HG02571 (cell line): ENCODE measurements around the gene GPR45.
A peak's percentile ranks its signal among the peaks of the same experiment; 100 is the strongest.
"Not testable (repeated sequence)": the region's sequence is repeated elsewhere in the genome, so short reads cannot be mapped to it uniquely, and the experiment has no call there.

Experiments used
- ATAC-seq: cut with Tn5 transposase; IDR thresholded peaks from one replicate; pipeline ENCODE4 v1.9.1; 2021; ENCODE audit warnings: mild to moderate bottlenecking, moderate library complexity; ENCODE audit not compliant: unreplicated experiment

Gene GPR45, protein sequence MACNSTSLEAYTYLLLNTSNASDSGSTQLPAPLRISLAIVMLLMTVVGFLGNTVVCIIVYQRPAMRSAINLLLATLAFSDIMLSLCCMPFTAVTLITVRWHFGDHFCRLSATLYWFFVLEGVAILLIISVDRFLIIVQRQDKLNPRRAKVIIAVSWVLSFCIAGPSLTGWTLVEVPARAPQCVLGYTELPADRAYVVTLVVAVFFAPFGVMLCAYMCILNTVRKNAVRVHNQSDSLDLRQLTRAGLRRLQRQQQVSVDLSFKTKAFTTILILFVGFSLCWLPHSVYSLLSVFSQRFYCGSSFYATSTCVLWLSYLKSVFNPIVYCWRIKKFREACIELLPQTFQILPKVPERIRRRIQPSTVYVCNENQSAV

DNA sequence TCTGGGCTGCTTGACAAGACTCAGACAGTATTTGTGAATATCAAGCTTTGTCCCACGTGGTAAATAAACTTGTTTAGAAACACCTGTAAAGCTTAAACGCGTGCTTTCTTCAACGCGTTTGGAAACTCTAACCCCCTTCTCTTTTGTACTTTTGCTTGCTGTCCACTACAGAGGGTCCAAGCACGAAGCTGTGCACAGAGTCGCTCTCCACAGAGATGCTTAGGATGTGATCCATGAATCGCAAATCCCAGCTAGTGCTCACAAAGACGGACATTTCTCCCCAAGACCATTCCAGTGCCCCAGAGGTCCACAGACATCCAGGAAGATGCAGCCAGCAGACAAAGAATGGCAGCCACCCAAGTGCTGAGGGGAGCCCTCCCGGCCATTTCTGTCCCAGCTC lies at the start of gene GPR45:
Gene GPR45 (plus strand): TSS at position 301 of the 400 bp plus-strand sequence. CDS start 116 bp downstream, outside the sequence.
- ATAC-seq = no peak

DNA sequence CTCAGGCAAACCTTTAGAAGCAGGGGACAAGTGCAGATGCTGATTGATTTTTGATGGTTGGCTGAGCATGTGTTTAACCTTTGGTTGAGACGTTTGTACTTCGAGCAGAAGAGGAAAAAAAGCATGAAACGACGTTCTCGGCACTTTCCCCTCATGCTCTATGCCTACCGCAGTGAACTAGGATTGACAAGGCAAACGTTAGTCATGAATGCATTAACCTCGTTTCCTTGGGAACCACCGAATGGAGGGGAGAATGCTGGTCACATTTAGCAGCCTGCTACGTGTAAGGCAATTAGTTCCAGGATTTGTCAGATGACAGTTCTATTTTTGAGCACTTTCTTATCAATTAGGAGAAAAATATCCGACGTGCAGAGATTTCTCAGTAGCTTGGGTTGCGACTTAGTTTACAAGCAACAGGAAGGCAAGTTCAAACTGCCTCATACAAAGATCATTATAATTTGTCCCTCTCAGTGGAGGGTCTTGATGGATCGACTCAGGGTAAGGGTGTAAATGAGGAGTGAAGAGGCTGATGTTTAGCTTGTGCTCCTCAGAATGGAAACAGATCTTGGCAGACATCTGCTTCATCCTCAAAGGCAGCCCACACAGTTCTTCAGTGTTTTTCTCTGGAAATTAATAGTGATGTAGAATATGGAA lies 47.4 kb upstream of the GPR45 start:
- no peak for ATAC-seq

DNA sequence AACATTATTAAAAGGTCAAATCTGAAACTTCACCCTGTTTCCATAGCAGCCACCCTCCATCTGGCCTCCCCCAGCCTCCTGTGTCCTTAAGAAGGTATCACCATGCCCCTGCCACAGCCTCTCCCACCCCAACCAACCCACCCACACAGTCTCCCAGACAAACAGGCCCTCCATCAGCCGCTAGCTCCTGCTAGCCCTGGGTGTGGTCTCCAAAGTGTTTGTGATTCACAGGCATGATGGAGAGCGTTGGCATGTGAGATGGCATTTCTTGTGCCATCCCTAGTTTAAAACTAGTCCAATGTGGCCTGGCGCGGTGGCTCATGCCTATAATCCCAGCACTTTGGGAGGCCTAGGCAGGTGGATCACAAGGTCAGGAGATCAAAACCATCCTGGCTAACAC lies 44.9 kb upstream of the GPR45 start:
- no peak for ATAC-seq

DNA sequence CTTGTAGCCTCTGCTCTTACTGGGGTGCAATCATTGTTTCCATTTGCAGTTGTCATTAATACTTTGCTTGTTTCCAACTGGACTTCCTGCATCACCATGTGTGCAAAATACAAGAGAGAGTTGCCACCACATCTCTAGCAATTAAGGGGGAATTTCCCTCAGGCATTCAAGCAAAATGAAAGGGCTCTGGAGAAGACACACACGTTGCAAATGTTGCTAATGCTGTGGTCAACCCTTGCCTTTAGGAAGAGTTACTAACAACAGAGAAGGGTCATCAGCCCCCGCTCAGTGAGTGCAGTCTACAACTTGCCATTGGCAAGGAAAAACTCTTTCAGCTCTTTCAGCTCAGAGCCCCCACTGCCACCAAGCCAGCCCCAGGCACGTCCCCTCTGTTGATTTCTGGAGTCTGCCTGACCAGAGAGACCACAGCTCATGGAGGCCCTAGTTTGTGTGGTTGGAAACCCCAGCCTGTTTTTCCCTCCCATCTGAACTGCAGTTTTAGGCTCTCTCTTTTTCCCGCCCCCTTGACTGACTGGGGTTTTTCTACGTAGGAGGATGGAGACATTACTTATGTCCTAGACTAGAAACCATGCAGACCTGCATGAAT lies 25.9 kb upstream of the GPR45 start:
- ATAC-seq = no peak

DNA sequence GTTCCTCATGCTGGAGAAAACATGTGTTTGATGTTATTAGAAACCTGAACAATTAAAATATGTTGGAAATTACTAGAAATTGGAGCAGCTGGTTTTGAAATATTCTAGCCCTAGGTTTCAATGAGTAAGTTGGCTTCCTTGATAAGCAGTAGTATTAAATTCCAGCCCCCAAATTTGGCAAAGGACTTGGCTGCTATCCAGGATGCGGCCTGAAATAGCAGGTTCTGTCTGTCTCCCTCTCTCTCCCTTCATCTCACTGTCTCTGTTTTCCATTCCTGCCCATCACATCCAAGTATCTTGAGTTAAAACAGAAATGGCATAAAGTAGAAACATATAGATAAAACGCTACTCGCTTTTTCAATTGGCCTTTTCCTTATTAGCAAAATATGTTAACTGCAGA lies 20.9 kb upstream of the GPR45 start:
- ATAC-seq = no peak

DNA sequence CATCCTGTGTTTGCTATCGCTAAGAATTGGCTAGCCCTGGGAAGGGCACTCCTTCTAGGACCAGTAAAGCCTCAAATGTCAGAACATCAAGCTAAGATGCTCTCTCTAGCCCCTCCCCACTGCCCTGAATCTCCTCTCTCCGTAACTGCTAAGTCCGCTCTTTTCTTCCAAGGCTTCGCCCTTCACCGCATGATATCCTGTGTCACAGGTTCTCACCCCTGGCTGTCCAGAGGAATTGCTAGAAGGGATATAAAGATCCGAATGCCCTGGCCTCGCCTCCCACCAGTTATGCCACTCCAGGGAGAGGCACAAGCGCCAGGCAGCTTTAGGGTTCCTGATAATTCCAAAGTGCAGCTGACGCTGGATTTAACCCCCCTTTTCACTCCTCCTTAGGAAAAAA lies 17.1 kb upstream of the GPR45 start:
- no peak for ATAC-seq

DNA sequence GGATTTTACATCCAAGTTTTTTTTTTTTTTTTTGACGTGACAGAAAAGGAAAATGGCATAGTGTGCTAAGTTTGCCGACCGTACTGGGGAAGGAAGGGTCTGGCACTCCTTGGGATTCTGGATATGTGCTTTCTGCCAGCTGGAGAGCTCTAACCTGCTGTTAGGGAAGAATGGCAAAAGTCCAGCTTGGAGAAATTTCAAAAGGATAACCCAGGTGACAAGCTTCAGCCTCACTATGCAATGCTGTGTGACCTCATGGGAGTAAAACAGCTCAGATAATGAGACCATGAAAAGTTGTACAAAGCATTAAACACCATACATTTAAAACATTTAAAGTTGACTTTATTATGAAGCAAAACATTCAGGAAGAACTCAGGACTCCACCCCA lies 10.3 kb upstream of the GPR45 start:
- no peak for ATAC-seq

DNA sequence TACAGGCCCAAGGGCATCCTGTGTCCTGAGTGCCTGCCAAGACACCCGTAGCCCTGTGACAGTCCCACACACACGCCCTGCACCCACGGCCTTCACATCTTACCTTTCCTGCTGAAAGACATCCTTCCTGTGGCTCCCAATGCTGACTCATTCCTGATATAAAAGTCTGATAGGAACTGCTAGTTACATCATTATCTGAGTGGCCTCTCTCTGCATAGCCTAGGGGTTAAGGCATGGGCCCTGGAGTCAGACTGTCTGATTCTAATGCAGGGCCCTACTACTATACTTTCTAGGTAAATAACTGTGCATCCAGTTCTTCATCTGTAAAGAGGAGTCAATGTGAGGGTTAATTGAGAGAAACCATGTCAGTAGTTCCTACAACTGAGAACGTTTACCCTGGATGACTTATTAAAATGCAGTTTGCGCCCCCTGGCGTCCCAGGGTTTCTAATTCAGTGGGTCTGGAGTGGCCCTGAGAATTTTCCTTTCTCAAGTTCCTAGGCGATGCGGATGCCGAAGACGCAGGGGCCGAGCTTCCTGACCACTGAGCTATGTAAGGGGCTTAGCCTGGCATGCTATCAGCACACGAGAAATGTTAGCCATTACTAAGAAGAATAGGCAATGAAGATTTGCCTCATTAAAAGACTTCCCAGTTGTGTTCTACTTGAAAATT lies 6.0 kb upstream of the GPR45 start:
- peak; percentile 54 for ATAC-seq

DNA sequence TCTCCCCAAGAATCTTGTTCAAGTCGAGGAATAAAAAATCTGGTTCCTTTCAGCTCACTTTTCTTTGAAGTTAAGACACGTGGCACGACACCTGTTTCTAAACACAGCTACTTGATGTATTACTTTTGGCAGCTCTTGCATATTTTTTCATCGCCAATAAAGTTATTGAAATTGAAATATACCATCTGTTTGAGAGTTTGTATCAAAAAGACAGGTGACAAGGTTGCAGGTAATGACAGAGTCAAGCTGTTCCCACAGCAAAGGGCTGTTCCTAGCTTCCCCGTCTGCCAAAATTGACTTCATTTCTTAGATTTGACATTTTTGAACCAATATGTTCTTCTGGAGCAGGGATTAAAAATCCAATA lies 5.5 kb upstream of the GPR45 start:
- no peak for ATAC-seq

- ATAC-seq = no peak
Observed at GRCh38 chr2:105237045-105237765, 4.3 kb upstream of the GPR45 start.

GRCh38 chr2:105238664-105239240 lies 2.8 kb upstream of the GPR45 start:
- ATAC-seq = no peak

DNA sequence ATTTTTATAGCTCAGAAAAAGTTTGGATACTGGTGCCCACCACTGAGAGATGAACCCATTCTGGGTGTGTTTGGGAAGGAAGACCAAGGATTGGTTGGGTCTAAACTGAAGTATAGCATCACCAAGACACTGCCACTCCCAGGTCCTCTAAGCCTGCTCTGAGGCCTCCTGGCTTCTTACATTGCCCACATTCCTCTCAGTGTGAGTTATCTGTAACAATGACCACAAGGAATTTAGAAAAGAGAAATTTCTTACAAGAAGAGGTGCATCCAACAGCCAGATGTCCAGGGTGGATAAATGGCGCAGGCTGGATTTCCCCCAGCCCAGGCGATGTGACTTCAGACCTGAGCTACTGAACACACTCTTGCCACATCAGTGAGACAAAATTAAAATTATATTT lies 1.6 kb upstream of the GPR45 start:
- ATAC-seq = no peak

- no peak for ATAC-seq
Observed at GRCh38 chr2:105242286-105242993, 897 bp downstream of the GPR45 start.

DNA sequence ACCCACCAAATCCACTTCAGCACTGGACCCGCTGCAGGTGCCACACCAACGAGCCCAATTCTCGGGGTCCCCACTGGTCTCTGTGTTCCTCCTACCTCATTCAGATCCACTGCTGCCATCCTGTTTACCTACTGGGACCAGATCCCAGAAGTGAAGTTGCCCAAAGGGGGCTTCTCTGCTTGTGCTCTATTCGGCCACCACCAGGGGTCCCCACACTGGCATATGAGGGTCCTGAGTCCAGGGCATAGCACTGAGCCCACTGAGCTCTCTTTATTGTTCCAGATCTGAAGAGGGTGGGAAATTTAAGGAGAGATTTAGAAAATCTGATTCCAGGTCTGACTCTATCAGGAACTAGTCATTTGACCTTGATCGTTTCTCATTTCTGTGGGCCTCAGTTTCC lies 2.4 kb downstream of the GPR45 start:
- no peak for ATAC-seq

GRCh38 chr2:105244451-105244850 lies 2.9 kb downstream of the GPR45 start:
- ATAC-seq = no peak

DNA sequence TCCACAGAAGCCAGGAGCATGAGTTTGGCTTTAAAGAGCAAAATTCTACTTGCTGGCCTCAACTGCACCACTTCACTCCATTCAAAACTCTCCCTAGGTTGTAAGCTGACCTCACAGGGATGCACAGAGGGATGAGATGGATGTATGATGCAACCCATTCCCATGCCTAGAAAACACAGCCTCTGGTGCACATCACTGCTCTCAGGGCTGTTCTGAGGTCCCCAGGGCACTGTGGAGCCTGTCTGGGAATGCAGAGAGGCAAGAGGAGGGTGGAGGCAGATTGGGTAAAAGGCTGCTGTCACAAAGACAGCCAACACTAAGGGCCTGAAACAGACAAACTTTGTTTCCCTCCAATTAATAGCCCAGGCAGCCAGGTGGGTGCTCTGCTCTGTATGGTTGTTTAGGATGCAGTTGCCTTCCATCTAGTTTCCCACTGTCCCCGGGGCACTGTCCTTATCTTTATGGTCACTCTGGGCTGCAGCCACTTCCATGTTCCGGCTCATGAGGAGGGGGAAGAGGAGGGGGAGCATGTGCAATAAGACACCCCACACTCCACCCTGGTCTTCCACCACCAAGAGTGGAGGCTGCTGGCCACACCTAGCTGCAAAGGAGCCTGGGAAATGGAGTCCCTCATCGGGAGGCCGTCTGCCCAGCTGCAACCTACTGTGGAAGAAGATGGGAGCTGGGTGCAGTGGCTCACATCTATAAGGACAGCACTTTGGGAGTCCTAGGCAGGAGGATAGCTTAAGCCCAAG lies 7.0 kb downstream of the GPR45 start:
- ATAC-seq = no peak

DNA sequence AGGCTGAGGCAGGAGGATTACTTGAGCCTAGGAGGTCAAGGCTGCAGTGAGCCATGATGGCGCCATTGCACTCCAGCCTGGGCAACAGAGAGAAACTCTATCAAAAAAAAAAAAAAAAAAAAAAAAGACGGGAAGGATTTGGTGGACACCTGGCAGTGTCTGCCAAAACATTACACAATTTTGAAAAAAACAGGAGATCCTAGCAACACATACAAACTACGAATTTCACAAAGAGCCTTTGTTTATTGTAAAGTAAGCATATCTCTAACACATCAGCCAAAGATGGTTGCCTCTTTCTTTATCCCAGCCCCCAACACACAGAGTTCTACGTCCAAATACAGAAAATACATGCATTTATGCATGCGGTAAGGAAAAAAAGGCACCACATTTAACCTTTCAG lies 7.6 kb downstream of the GPR45 start:
- ATAC-seq = no peak

DNA sequence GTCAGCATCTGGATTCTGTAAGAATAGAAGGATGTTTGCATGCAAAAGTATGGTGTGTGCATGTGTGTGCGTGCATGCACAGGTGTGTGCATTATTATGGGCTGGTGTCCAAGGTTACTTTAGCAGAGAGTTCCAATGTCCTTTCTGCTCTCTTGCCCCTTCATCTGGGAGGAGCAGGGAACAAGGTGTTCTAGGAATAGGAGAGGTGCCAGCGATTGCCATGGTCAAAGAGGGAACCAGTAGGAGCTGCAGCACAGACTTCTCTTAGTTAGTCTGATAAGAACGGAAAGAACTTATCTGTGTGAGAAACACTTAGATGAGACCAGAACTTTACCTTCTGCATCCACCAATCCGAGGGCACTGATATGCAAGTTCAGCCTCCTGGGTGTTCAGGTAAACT lies 8.3 kb downstream of the GPR45 start:
- ATAC-seq = no peak

GRCh38 chr2:105251016-105251648 lies 9.6 kb downstream of the GPR45 start:
- ATAC-seq = not testable (repeated sequence)
